Measurements from ENCODE around the gene ADARB2. TPM values are rescaled to one million over a fixed set of nuclear protein-coding genes. Genes with fewer than 3 reads are reported as not detected.

The ADARB2 gene
- total and polyA plus RNA-seq, 2 donors, result 0.66 to 2.5 TPM

- Histone ChIP-seq H3K9me3 (ENCODE audit: control insufficient read depth in 2 of 2, insufficient read depth in 1 of 2, low read length in 1 of 2) (no peaks in the 10 kb centered on the region), H3K4me1 (ENCODE audit: control insufficient read depth in 2 of 2, insufficient read depth in 2 of 2, low read length in 2 of 2) (no peaks in the 10 kb centered on the region), H3K27ac (ENCODE audit: low read depth in 1 of 2, low read length in 1 of 2) (no peak overlapping the region), H3K4me3 (ENCODE audit: low read length in 2 of 2) (no peak overlapping the region), H3K27me3 (ENCODE audit: control insufficient read depth in 2 of 2, insufficient read depth in 1 of 2, low read length in 1 of 2) (peaks cover 0 to 7% of the 10 kb centered on the region in 2 donors), H3K36me3 (ENCODE audit: control insufficient read depth in 2 of 2, insufficient read depth in 2 of 2, low read length in 1 of 2) (no peaks in the 10 kb centered on the region)
- WGBS, result 79% methylated on average over 19 of the region's 19 CpGs
- DNase-seq (ENCODE audit: low read depth in 6 of 9, low spot score in 9 of 9), result no peak
These were observed 324.7 kb downstream of the ADARB2 start for GRCh38 chr10:1412531-1413189.

GRCh38 chr10:1411956-1412355 lies 325.4 kb downstream of the ADARB2 start:
- 20% methylated on average over 17 of the region's 17 CpGs for WGBS
- DNase-seq (ENCODE audit: low read depth in 6 of 9, low spot score in 9 of 9), result no peak

GRCh38 chr10:1411451-1411850 lies 325.9 kb downstream of the ADARB2 start:
- peaks cover 0 to 7% of the 10 kb centered on the region in 2 donors for H3K27me3 ChIP-seq (ENCODE audit: control insufficient read depth in 2 of 2, insufficient read depth in 1 of 2, low read length in 1 of 2)
- no peak overlapping the region for H3K4me3 ChIP-seq (ENCODE audit: low read length in 2 of 2)
- no peaks in the 10 kb centered on the region for H3K4me1 ChIP-seq (ENCODE audit: control insufficient read depth in 2 of 2, insufficient read depth in 2 of 2, low read length in 2 of 2)
- no peak for DNase-seq (ENCODE audit: low read depth in 6 of 9, low spot score in 9 of 9)
- no peaks in the 10 kb centered on the region for H3K36me3 ChIP-seq (ENCODE audit: control insufficient read depth in 2 of 2, insufficient read depth in 2 of 2, low read length in 1 of 2)
- H3K27ac ChIP-seq (ENCODE audit: low read depth in 1 of 2, low read length in 1 of 2), result no peak overlapping the region
- 90% methylated on average over 17 of the region's 17 CpGs for WGBS
- no peaks in the 10 kb centered on the region for H3K9me3 ChIP-seq (ENCODE audit: control insufficient read depth in 2 of 2, insufficient read depth in 1 of 2, low read length in 1 of 2)

More at GRCh38 chr10:1411956-1412355, 325.4 kb downstream of the ADARB2 start:
- Histone ChIP-seq H3K4me3 (ENCODE audit: low read length in 2 of 2) (no peak overlapping the region), H3K36me3 (ENCODE audit: control insufficient read depth in 2 of 2, insufficient read depth in 2 of 2, low read length in 1 of 2) (no peaks in the 10 kb centered on the region), H3K27ac (ENCODE audit: low read depth in 1 of 2, low read length in 1 of 2) (no peak overlapping the region), H3K9me3 (ENCODE audit: control insufficient read depth in 2 of 2, insufficient read depth in 1 of 2, low read length in 1 of 2) (no peaks in the 10 kb centered on the region), H3K4me1 (ENCODE audit: control insufficient read depth in 2 of 2, insufficient read depth in 2 of 2, low read length in 2 of 2) (no peaks in the 10 kb centered on the region), H3K27me3 (ENCODE audit: control insufficient read depth in 2 of 2, insufficient read depth in 1 of 2, low read length in 1 of 2) (peaks cover 0 to 7% of the 10 kb centered on the region in 2 donors)

GRCh38 chr10:1410469-1411395 lies 326.6 kb downstream of the ADARB2 start:
- WGBS, result 89% methylated on average over 33 of the region's 33 CpGs
- Histone ChIP-seq H3K27ac (ENCODE audit: low read depth in 1 of 2, low read length in 1 of 2) (peak overlapping the region in 1 of 2 donors; percentile 5), H3K4me3 (ENCODE audit: low read length in 2 of 2) (no peak overlapping the region), H3K9me3 (ENCODE audit: control insufficient read depth in 2 of 2, insufficient read depth in 1 of 2, low read length in 1 of 2) (no peaks in the 10 kb centered on the region), H3K36me3 (ENCODE audit: control insufficient read depth in 2 of 2, insufficient read depth in 2 of 2, low read length in 1 of 2) (no peaks in the 10 kb centered on the region), H3K27me3 (ENCODE audit: control insufficient read depth in 2 of 2, insufficient read depth in 1 of 2, low read length in 1 of 2) (peaks cover 0 to 7% of the 10 kb centered on the region in 2 donors), H3K4me1 (ENCODE audit: control insufficient read depth in 2 of 2, insufficient read depth in 2 of 2, low read length in 2 of 2) (no peaks in the 10 kb centered on the region)
- no peak for DNase-seq (ENCODE audit: low read depth in 6 of 9, low spot score in 9 of 9)

GRCh38 chr10:1410032-1410431 lies 327.3 kb downstream of the ADARB2 start:
- no peak for DNase-seq (ENCODE audit: low read depth in 6 of 9, low spot score in 9 of 9)
- Histone ChIP-seq H3K27ac (ENCODE audit: low read depth in 1 of 2, low read length in 1 of 2) (no peak overlapping the region), H3K36me3 (ENCODE audit: control insufficient read depth in 2 of 2, insufficient read depth in 2 of 2, low read length in 1 of 2) (no peaks in the 10 kb centered on the region), H3K27me3 (ENCODE audit: control insufficient read depth in 2 of 2, insufficient read depth in 1 of 2, low read length in 1 of 2) (peaks cover 0 to 7% of the 10 kb centered on the region in 2 donors), H3K4me3 (ENCODE audit: low read length in 2 of 2) (no peak overlapping the region), H3K9me3 (ENCODE audit: control insufficient read depth in 2 of 2, insufficient read depth in 1 of 2, low read length in 1 of 2) (no peaks in the 10 kb centered on the region), H3K4me1 (ENCODE audit: control insufficient read depth in 2 of 2, insufficient read depth in 2 of 2, low read length in 2 of 2) (no peaks in the 10 kb centered on the region)
- WGBS, result 95% methylated on average over 10 of the region's 11 CpGs

GRCh38 chr10:1409392-1409791 lies 327.9 kb downstream of the ADARB2 start:
- Histone ChIP-seq H3K36me3 (ENCODE audit: control insufficient read depth in 2 of 2, insufficient read depth in 2 of 2, low read length in 1 of 2) (no peaks in the 10 kb centered on the region), H3K9me3 (ENCODE audit: control insufficient read depth in 2 of 2, insufficient read depth in 1 of 2, low read length in 1 of 2) (no peaks in the 10 kb centered on the region), H3K4me1 (ENCODE audit: control insufficient read depth in 2 of 2, insufficient read depth in 2 of 2, low read length in 2 of 2) (no peaks in the 10 kb centered on the region), H3K4me3 (ENCODE audit: low read length in 2 of 2) (no peak overlapping the region), H3K27ac (ENCODE audit: low read depth in 1 of 2, low read length in 1 of 2) (no peak overlapping the region), H3K27me3 (ENCODE audit: control insufficient read depth in 2 of 2, insufficient read depth in 1 of 2, low read length in 1 of 2) (peaks cover 0 to 7% of the 10 kb centered on the region in 2 donors)
- DNase-seq (ENCODE audit: low read depth in 6 of 9, low spot score in 9 of 9), result no peak
- 80% methylated on average over 13 of the region's 16 CpGs for WGBS

GRCh38 chr10:1408651-1409367 lies 328.5 kb downstream of the ADARB2 start:
- Histone ChIP-seq H3K36me3 (ENCODE audit: control insufficient read depth in 2 of 2, insufficient read depth in 2 of 2, low read length in 1 of 2) (no peaks in the 10 kb centered on the region), H3K4me1 (ENCODE audit: control insufficient read depth in 2 of 2, insufficient read depth in 2 of 2, low read length in 2 of 2) (no peaks in the 10 kb centered on the region), H3K4me3 (ENCODE audit: low read length in 2 of 2) (no peak overlapping the region), H3K27me3 (ENCODE audit: control insufficient read depth in 2 of 2, insufficient read depth in 1 of 2, low read length in 1 of 2) (peaks cover 0 to 7% of the 10 kb centered on the region in 2 donors), H3K27ac (ENCODE audit: low read depth in 1 of 2, low read length in 1 of 2) (no peak overlapping the region), H3K9me3 (ENCODE audit: control insufficient read depth in 2 of 2, insufficient read depth in 1 of 2, low read length in 1 of 2) (no peaks in the 10 kb centered on the region)
- 91% methylated on average over 26 of the region's 26 CpGs for WGBS
- DNase-seq (ENCODE audit: low read depth in 6 of 9, low spot score in 9 of 9), result no peak

- Histone ChIP-seq H3K4me3 (ENCODE audit: low read length in 2 of 2) (no peak overlapping the region), H3K36me3 (ENCODE audit: control insufficient read depth in 2 of 2, insufficient read depth in 2 of 2, low read length in 1 of 2) (no peaks in the 10 kb centered on the region), H3K27me3 (ENCODE audit: control insufficient read depth in 2 of 2, insufficient read depth in 1 of 2, low read length in 1 of 2) (peaks cover 0 to 3% of the 10 kb centered on the region in 2 donors), H3K9me3 (ENCODE audit: control insufficient read depth in 2 of 2, insufficient read depth in 1 of 2, low read length in 1 of 2) (no peaks in the 10 kb centered on the region), H3K4me1 (ENCODE audit: control insufficient read depth in 2 of 2, insufficient read depth in 2 of 2, low read length in 2 of 2) (no peaks in the 10 kb centered on the region), H3K27ac (ENCODE audit: low read depth in 1 of 2, low read length in 1 of 2) (no peak overlapping the region)
- no peak for DNase-seq (ENCODE audit: low read depth in 6 of 9, low spot score in 9 of 9)
- WGBS, result 89% methylated on average over 25 of the region's 25 CpGs
These were observed 330.1 kb downstream of the ADARB2 start for GRCh38 chr10:1406967-1407945.

Data from thymus (tissue), 11 donors.